ENCODE measurements around the gene PDPN. TPM values are rescaled to one million over a fixed set of nuclear protein-coding genes. Genes with fewer than 3 reads are reported as not detected.

PDPN gene
- total RNA-seq, 1 donor from 2014 or later = 8.5 TPM

GRCh38 chr1:13595411-13595810 is 11.8 kb downstream of the PDPN start:
- TF ChIP-seq, protein P1, sequence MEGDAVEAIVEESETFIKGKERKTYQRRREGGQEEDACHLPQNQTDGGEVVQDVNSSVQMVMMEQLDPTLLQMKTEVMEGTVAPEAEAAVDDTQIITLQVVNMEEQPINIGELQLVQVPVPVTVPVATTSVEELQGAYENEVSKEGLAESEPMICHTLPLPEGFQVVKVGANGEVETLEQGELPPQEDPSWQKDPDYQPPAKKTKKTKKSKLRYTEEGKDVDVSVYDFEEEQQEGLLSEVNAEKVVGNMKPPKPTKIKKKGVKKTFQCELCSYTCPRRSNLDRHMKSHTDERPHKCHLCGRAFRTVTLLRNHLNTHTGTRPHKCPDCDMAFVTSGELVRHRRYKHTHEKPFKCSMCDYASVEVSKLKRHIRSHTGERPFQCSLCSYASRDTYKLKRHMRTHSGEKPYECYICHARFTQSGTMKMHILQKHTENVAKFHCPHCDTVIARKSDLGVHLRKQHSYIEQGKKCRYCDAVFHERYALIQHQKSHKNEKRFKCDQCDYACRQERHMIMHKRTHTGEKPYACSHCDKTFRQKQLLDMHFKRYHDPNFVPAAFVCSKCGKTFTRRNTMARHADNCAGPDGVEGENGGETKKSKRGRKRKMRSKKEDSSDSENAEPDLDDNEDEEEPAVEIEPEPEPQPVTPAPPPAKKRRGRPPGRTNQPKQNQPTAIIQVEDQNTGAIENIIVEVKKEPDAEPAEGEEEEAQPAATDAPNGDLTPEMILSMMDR (IDR thresholded peaks at IDR 0.05) = no peak
- no peak for DNase-seq (ENCODE audit: low spot score in 2 of 2)
- no peaks in the 10 kb centered on the region for H3K4me1 ChIP-seq
- H3K9me3 ChIP-seq = no peaks in the 10 kb centered on the region
- intact Hi-C loops (cut with DNase I) = no loop called here
- H3K4me3 ChIP-seq = no peak overlapping the region
- no peaks in the 10 kb centered on the region for H3K27me3 ChIP-seq
- H3K36me3 ChIP-seq = no peaks in the 10 kb centered on the region
- no peak overlapping the region for H3K27ac ChIP-seq

GRCh38 chr1:13597166-13597565 is 13.5 kb downstream of the PDPN start:
- no peaks in the 10 kb centered on the region for H3K36me3 ChIP-seq
- intact Hi-C loops (cut with DNase I) = no loop called here
- TF ChIP-seq, protein P1 (IDR thresholded peaks at IDR 0.05) = no peak
- H3K27me3 ChIP-seq = no peaks in the 10 kb centered on the region
- no peak for DNase-seq (ENCODE audit: low spot score in 2 of 2)
- H3K9me3 ChIP-seq = no peaks in the 10 kb centered on the region
- H3K27ac ChIP-seq = no peak overlapping the region
- H3K4me1 ChIP-seq = no peaks in the 10 kb centered on the region
- no peak overlapping the region for H3K4me3 ChIP-seq

- TF ChIP-seq, protein P1 (IDR thresholded peaks at IDR 0.05) = no peak
- Histone ChIP-seq H3K36me3 (no peaks in the 10 kb centered on the region), H3K9me3 (no peaks in the 10 kb centered on the region), H3K4me3 (no peak overlapping the region), H3K4me1 (no peaks in the 10 kb centered on the region), H3K27me3 (no peaks in the 10 kb centered on the region), H3K27ac (no peak overlapping the region)
- intact Hi-C loops (cut with DNase I) = no loop called here
- DNase-seq (ENCODE audit: low spot score in 2 of 2) = no peak
These were observed 17.3 kb downstream of the PDPN start for GRCh38 chr1:13600762-13601453.

- Histone ChIP-seq H3K9me3 (no peaks in the 10 kb centered on the region), H3K27ac (no peak overlapping the region), H3K4me3 (no peak overlapping the region), H3K36me3 (no peaks in the 10 kb centered on the region), H3K4me1 (no peaks in the 10 kb centered on the region), H3K27me3 (no peaks in the 10 kb centered on the region)
- TF ChIP-seq, protein P1 (IDR thresholded peaks at IDR 0.05) = no peak
- DNase-seq (ENCODE audit: low spot score in 2 of 2) = no peak
- intact Hi-C loops (cut with DNase I) = no loop called here
These were observed 20.5 kb downstream of the PDPN start for GRCh38 chr1:13604176-13604575.

DNA sequence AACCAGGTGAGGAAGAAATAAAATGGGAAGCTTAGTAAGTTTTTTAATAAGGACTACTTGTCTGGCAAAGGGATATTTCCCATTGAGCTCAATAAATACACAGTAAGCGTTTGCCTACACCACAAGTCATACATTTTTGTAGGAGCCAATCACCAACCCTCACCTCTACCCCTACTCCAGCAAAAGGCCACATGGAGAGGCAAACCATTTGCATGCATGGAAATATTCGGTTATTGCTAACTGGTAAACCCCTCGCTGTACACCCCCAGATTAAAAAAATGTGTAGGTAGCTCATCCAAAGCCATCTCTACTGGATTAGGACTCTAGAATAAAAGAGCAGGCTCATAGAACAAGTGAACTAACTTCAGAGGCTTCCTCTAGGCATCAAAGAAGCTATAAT is 21.1 kb downstream of the PDPN start:
- Histone ChIP-seq H3K36me3 (no peaks in the 10 kb centered on the region), H3K27ac (no peak overlapping the region), H3K27me3 (no peaks in the 10 kb centered on the region), H3K4me1 (no peaks in the 10 kb centered on the region), H3K9me3 (no peaks in the 10 kb centered on the region), H3K4me3 (no peak overlapping the region)
- no peak for DNase-seq (ENCODE audit: low spot score in 2 of 2)
- intact Hi-C loops (cut with DNase I) = no loop called here
- TF ChIP-seq, protein P1 (IDR thresholded peaks at IDR 0.05) = no peak

- Histone ChIP-seq H3K27ac (no peak overlapping the region), H3K4me1 (no peaks in the 10 kb centered on the region), H3K4me3 (no peak overlapping the region), H3K27me3 (no peaks in the 10 kb centered on the region), H3K36me3 (no peaks in the 10 kb centered on the region), H3K9me3 (no peaks in the 10 kb centered on the region)
- intact Hi-C loops (cut with DNase I) = no loop called here
- no peak for DNase-seq (ENCODE audit: low spot score in 2 of 2)
- TF ChIP-seq, protein P1 (IDR thresholded peaks at IDR 0.05) = no peak
These were observed 21.5 kb downstream of the PDPN start for GRCh38 chr1:13605159-13605558.

Data from ascending aorta (tissue), 2 donors.